ENCODE measurements around the gene POLD3. TPM values are rescaled to one million over a fixed set of nuclear protein-coding genes. Genes with fewer than 3 reads are reported as not detected.

Gene POLD3
- polyA plus RNA-seq, 3 donors, result 6.7 to 9.5 (median 8.2) TPM

GRCh38 chr11:74680703-74681531 lies 88.5 kb downstream of the POLD3 start:
- H3K27ac ChIP-seq (ENCODE audit: low read depth, low read length), result no peak overlapping the region
- WGBS, 3 donors, result 87 to 93% (median 91%) methylated on average over 18 of the region's 18 CpGs

GRCh38 chr11:74681686-74682651 lies 89.6 kb downstream of the POLD3 start:
- no peak overlapping the region for H3K27ac ChIP-seq (ENCODE audit: low read depth, low read length)

GRCh38 chr11:74682731-74683278 lies 90.4 kb downstream of the POLD3 start:
- no peak overlapping the region for H3K27ac ChIP-seq (ENCODE audit: low read depth, low read length)
- WGBS, 3 donors, result 85 to 90% (median 88%) methylated on average over 14 of the region's 14 CpGs

More at GRCh38 chr11:74681686-74682651, 89.6 kb downstream of the POLD3 start:
- WGBS, 3 donors, result 49 to 82% (median 82%) methylated on average over 12 of the region's 12 CpGs

GRCh38 chr11:74683279-74683871 lies 91.0 kb downstream of the POLD3 start:
- WGBS, 3 donors, result 3 to 7% (median 6%) methylated on average over 51 to 59 of the region's 59 CpGs
- H3K27ac ChIP-seq (ENCODE audit: low read depth, low read length), result no peak overlapping the region

GRCh38 chr11:74683941-74684481 lies 91.6 kb downstream of the POLD3 start:
- H3K27ac ChIP-seq (ENCODE audit: low read depth, low read length), result no peak overlapping the region
- 77 to 85% (median 77%) methylated on average over 12 of the region's 12 CpGs for WGBS, 3 donors

GRCh38 chr11:74684661-74685060 lies 92.3 kb downstream of the POLD3 start:
- H3K27ac ChIP-seq (ENCODE audit: low read depth, low read length), result no peak overlapping the region
- WGBS, 3 donors, result 75 to 100% (median 91%) methylated on average over 1 of the region's 1 CpG

- no peak overlapping the region for H3K27ac ChIP-seq (ENCODE audit: low read depth, low read length)
Measured at GRCh38 chr11:74685338-74685737, 93.0 kb downstream of the POLD3 start.

GRCh38 chr11:74685905-74686304 lies 93.5 kb downstream of the POLD3 start:
- WGBS, 3 donors, result 86 to 99% (median 90%) methylated on average over 3 of the region's 3 CpGs

GRCh38 chr11:74686792-74687191 lies 94.4 kb downstream of the POLD3 start:
- 65 to 78% (median 74%) methylated on average over 4 of the region's 4 CpGs for WGBS, 3 donors
- H3K27ac ChIP-seq (ENCODE audit: low read depth, low read length), result no peak overlapping the region

More at GRCh38 chr11:74685905-74686304, 93.5 kb downstream of the POLD3 start:
- H3K27ac ChIP-seq (ENCODE audit: low read depth, low read length), result no peak overlapping the region

- 63 to 93% (median 73%) methylated on average over 6 of the region's 6 CpGs for WGBS, 3 donors
- no peak overlapping the region for H3K27ac ChIP-seq (ENCODE audit: low read depth, low read length)
Measured at GRCh38 chr11:74687237-74688023, 95.0 kb downstream of the POLD3 start.

- 92 to 97% (median 95%) methylated on average over 4 of the region's 4 CpGs for WGBS, 3 donors
- no peak overlapping the region for H3K27ac ChIP-seq (ENCODE audit: low read depth, low read length)
Measured at GRCh38 chr11:74689666-74690065, 97.3 kb downstream of the POLD3 start.

GRCh38 chr11:74691755-74692154 lies 99.4 kb downstream of the POLD3 start:
- WGBS, 3 donors, result 62 to 77% (median 68%) methylated on average over 4 of the region's 4 CpGs

More at GRCh38 chr11:74691755-74692154, 99.4 kb downstream of the POLD3 start:
- no peak overlapping the region for H3K27ac ChIP-seq (ENCODE audit: low read depth, low read length)

Other genes starting within 250 kb of the POLD3 start
- gene PGM2L1, start 194.1 kb upstream of the POLD3 start, polyA plus RNA-seq, result 1 to 10 TPM in 2 of 3 donors, under 1 TPM in 1; 0.65 to 3.2 (median 1.7) TPM
- 10 to 100 TPM in 2 of 3 donors, 1 to 10 TPM in 1; 7.1 to 15.7 (median 11.0) TPM for gene KCNE3, start 125.0 kb upstream of the POLD3 start, polyA plus RNA-seq
- gene LIPT2, start 98.9 kb upstream of the POLD3 start, polyA plus RNA-seq, result 1 to 10 TPM in 2 of 3 donors, under 1 TPM in 1; 0.45 to 3.6 (median 2.2) TPM
- 1 to 10 TPM in 1 of 3 donors, under 1 TPM in 2; 0.22 to 1.5 (median 0.34) TPM for gene CHRDL2, start 138.8 kb downstream of the POLD3 start, polyA plus RNA-seq
- gene RNF169, start 156.3 kb downstream of the POLD3 start, polyA plus RNA-seq, result 1 to 10 TPM; 2.2 to 3.4 (median 2.9) TPM